Activated T-cell treated with anti-CD3 and anti-CD28 coated beads, Interleukin-2, amount 50 U/mL, for 4 hours (primary cell): ENCODE measurements around the gene DOCK2. TPM values are rescaled to one million over a fixed set of nuclear protein-coding genes. Genes with fewer than 3 reads are reported as not detected.
A peak's percentile ranks its signal among the peaks of the same experiment; 100 is the strongest.

ENCODE experiments used
- ATAC-seq, 2 donors: fragments of 200-7000 bp; cut with Tn5 transposase; one replicate each; pipeline ENCODE4 v1.10.0; 2021
- DNase-seq: peaks from one replicate; pipeline ENCODE4 v3.0.0-alpha.2; 2020
- H3K27me3 Mint-ChIP-seq: one replicate; pipeline ENCODE4 v1.8.0; 2021; ENCODE audit warnings: low read depth, mixed read lengths
- H3K36me3 Mint-ChIP-seq: one replicate; pipeline ENCODE4 v1.8.0; 2022; ENCODE audit warnings: mixed read lengths; ENCODE audit not compliant: insufficient read depth
- H3K4me1 Mint-ChIP-seq: one replicate; pipeline ENCODE4 v1.8.0; 2021; ENCODE audit warnings: low read depth, mixed read lengths
- H3K4me3 Mint-ChIP-seq: one replicate; pipeline ENCODE4 v1.8.0; 2021; ENCODE audit warnings: mild to moderate bottlenecking, moderate library complexity, mixed read lengths
- H3K9me3 Mint-ChIP-seq: one replicate; pipeline ENCODE4 v1.8.0; 2021; ENCODE audit warnings: mixed read lengths
- total RNA-seq, 3 donors: library from RNA; stranded (reverse); gene quantifications; one replicate each; pipeline ENCODE4 v1.2.1, GENCODE V29; 2021

DOCK2 gene
- total RNA-seq, 3 donors from 2014 or later: 128 to 134 (median 132) TPM

DNA sequence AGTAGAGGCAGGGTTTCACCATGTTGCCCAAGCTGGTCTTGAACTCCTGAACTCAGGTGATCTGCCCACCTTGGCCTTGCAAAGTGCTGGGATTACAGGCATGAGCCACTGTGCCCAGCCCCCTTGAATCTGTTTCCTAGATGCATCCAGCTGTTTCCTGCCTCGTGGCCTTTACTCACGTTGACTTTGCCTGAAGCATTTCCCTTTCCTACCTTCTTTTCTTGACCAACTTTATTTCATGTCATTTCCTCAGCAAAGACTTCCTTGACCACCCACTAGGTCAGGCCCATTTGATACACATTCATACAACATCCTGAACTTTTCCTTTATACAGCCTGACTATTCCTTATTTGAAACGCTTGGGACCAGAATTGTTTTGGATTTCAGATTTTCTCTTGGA, 51.0 kb downstream of the DOCK2 start:
- ATAC-seq (no peak), DNase-seq (no peak)
- Mint-ChIP-seq H3K27me3 (no peaks in the 10 kb centered on the region), H3K36me3 (peaks cover 64% of the 10 kb centered on the region), H3K9me3 (no peaks in the 10 kb centered on the region), H3K4me1 (no peaks in the 10 kb centered on the region), H3K4me3 (no peak overlapping the region)

DNA sequence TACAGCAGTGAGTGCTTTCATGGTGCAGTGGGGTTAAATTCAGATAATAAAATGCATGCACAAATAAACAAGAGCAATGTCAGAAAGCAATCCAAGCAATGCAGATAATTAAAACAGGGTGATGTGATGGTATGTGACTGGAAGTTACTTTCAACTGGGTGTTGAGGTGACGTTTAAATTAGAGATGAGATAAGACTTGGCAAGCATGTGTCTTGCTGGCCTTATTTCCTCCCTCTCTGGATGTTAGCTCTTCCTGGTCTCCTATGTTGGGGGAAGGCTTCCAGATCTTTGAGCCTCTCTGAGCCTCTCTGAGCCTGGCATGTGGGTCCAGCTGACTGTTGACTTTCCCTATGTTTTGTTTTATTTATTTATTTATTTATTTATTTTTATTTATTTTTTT, 54.4 kb downstream of the DOCK2 start:
- H3K4me1 Mint-ChIP-seq: no peaks in the 10 kb centered on the region
- DNase-seq: no peak
- ATAC-seq: no peak
- no peaks in the 10 kb centered on the region for H3K27me3 Mint-ChIP-seq
- peaks cover 61% of the 10 kb centered on the region for H3K36me3 Mint-ChIP-seq
- no peak overlapping the region for H3K4me3 Mint-ChIP-seq
- H3K9me3 Mint-ChIP-seq: no peaks in the 10 kb centered on the region

DNA sequence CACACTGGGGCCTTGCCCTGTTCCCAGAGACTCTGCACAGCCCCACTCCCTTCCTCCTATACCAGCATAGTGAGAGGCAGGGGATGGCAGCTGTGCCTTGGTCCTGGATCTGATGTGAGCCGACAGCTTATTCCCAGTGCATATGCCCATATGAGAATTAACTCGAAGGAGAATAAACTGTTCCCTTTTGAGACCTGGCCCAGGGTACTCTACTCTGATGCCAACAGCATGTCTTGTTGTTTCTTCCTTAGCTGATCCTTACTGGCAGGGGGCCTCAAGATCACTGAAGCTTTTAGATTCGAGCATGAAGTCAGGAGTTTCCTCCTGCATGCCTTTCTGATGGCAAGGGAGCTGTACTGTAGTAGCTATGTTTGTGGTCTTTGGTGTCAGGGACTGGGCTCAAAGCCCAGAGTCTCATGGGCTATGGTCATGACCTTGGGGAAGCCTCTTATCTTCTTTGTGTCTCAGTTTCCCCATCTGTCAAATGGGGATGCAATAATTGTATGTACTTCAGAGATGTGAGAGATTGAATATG, 57.1 kb downstream of the DOCK2 start:
- Mint-ChIP-seq H3K4me3 (no peak overlapping the region), H3K27me3 (no peaks in the 10 kb centered on the region), H3K9me3 (no peaks in the 10 kb centered on the region), H3K36me3 (peaks cover 67% of the 10 kb centered on the region), H3K4me1 (no peaks in the 10 kb centered on the region)
- DNase-seq (no peak), ATAC-seq (no peak)

DNA sequence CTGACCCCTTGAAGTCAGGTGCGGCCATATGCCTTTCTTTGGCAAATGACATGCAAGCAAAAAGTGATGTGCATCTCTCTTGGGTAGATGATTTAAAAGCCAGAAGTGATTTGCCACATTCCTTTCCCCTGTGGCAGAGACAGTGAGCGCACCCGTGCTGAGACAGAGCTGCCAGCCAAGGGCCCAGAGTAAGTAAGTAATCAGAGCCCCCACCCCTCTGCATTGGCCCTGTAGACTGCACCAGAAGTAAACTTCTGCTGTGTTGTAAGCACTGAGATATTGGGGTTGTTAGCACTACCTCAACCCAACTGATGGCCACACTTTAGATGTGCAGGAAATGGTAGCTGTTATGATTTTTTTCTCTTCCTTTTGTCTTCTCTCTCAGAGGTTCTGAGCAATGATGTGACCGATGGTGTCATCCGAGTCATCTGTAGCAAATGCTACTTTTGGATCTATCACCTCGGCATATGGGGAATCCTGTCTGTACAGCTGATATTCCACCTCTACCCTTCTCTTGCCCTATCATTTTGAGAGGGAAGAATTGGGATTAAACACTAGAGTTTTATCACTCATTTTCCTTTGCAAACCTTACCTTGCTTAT, 58.0 kb downstream of the DOCK2 start:
- no peak for ATAC-seq
- H3K36me3 Mint-ChIP-seq: peaks cover 66% of the 10 kb centered on the region

DNA sequence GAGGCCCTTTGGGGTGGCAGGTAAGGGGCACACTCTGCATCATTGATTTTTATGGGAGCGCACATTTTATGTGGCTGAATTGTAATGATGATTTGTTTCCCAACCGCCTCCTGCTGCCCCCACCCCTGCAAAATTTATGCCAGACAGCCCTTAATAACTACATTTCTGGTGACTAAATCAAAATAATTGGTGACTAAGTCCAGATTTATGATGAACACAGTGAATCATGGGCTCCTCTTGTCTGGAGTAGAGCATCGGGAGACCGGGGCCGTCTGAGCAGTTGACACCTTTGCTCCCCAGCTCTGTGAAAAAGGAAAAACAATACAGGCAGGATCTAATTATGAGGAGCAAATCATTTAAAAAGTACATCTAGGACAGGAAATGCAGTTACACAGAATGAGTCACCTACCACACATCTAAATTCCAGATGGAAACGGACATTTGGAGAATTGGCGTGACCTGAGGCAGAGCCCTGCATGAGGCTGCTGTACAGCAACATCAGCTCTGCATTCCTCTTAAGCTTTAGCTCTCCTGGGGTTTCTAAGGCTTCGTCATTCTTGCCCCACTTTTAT, 58.9 kb downstream of the DOCK2 start:
- Mint-ChIP-seq H3K36me3 (peaks cover 61% of the 10 kb centered on the region), H3K9me3 (no peaks in the 10 kb centered on the region), H3K4me1 (no peaks in the 10 kb centered on the region), H3K4me3 (no peak overlapping the region), H3K27me3 (no peaks in the 10 kb centered on the region)
- DNase-seq (no peak), ATAC-seq (no peak)

More for the DNA sequence above, 58.0 kb downstream of the DOCK2 start:
- Mint-ChIP-seq H3K9me3 (no peaks in the 10 kb centered on the region), H3K27me3 (no peaks in the 10 kb centered on the region), H3K4me1 (no peaks in the 10 kb centered on the region), H3K4me3 (no peak overlapping the region)
- no peak for DNase-seq

DNA sequence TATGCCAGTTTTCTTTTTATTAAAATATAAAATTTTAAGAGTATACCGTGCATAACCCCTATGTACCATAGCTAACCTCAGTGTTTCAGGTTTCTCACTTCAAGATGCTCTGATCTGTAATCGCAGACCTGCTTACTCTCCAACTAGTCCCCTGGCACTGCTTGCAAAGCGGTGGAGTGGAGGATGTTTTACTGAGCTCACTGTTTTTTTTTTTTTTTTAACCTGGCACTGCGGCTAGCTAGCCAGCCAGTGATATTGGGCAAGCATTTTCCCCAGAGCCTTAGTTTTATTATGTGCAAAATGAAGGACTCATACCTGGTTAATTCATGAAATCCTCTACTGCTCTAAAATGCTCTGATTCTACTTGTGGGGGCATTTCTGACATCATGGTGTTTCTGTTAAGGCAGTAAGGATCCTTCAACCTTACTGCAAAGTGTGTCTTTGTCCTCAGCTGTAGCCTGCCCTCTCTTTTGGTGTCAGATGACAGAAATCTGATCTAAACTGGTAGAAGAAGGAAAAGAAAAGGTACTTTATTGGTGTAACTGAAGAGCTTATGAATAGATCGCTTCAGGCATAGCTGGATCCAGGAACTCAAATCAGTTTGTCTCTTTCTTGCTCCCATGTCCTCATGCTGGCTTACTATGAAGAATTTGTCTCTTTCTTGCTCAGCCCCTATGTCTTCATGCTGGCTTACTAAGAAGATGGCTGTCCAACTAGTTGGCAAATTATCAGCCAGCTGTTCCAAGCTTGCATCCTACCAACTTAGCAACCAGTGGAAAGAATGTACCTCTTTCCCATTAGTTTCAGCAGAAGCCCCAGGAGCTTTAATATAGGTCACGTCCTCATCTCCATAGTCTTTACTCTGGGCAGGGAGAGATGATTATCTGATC, 59.8 kb downstream of the DOCK2 start:
- Mint-ChIP-seq H3K36me3 (peaks cover 64% of the 10 kb centered on the region), H3K4me1 (no peaks in the 10 kb centered on the region), H3K4me3 (no peak overlapping the region), H3K9me3 (no peaks in the 10 kb centered on the region), H3K27me3 (no peaks in the 10 kb centered on the region)
- ATAC-seq (no peak), DNase-seq (no peak)

DNA sequence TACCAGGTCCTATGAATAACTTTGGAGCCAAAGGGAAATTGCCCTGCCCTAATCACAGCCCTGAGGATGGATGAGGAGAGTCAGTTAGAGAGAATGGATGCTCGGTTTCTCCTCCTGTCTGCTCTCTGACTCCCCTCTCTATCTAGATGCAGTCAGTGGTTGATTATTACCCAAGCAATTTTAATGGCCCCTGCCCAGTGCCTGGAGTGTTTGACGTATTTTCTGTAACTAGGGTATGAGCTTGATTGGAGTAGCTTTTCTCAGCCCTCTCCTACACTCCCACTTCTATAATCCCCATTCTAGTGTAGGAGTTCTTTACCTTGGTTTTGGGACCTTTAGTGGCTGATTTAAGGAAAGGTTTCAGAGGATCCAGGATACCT, 60.4 kb downstream of the DOCK2 start:
- H3K36me3 Mint-ChIP-seq: peaks cover 66% of the 10 kb centered on the region
- H3K9me3 Mint-ChIP-seq: no peaks in the 10 kb centered on the region
- H3K4me3 Mint-ChIP-seq: no peak overlapping the region
- DNase-seq (no peak), ATAC-seq (no peak)
- no peaks in the 10 kb centered on the region for H3K27me3 Mint-ChIP-seq
- H3K4me1 Mint-ChIP-seq: no peaks in the 10 kb centered on the region

DNA sequence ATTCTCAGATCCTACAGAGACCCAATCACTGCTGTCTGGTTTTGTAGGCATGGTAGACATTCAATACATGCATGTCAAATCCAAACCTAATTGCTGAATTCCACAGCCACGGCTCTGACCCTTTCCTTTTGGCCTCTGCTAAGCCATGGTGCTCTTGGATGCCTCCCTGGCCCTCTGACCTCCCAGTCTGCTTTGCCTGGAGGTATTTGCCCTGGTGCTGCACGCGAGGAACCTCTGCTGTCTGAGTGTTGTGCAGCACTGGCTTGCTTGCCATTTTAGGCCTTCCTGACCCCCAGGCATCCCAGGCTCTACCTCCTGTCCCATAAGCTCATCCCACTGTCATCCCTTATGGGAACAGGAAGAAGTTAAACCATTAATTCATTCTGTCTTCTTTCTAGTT, 60.9 kb downstream of the DOCK2 start:
- Mint-ChIP-seq H3K9me3 (no peaks in the 10 kb centered on the region), H3K36me3 (peaks cover 66% of the 10 kb centered on the region), H3K4me1 (peaks cover 2% of the 10 kb centered on the region), H3K27me3 (no peaks in the 10 kb centered on the region), H3K4me3 (no peak overlapping the region)
- ATAC-seq (no peak), DNase-seq (no peak)

DNA sequence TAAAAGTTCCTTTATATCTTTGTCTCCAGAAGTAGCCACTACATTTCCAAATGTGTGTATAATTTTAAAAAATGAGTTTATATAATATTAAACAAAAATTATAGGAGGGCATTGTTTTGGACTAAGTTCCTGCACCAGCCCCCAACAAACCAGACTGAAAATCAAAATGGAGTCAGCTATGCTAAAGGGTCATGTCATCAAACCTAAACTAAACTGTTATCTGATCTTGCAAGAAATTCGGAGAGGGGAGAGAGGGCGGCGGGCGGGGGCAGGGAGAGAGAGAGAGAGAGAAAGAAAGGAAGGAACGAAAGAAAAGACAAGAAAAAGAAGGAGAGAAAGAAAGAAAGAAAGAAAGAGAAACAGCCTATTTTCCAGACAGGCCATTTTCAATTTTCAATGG, 63.5 kb downstream of the DOCK2 start:
- ATAC-seq: no peak
- Mint-ChIP-seq H3K36me3 (peaks cover 61% of the 10 kb centered on the region), H3K9me3 (no peaks in the 10 kb centered on the region)

DNA sequence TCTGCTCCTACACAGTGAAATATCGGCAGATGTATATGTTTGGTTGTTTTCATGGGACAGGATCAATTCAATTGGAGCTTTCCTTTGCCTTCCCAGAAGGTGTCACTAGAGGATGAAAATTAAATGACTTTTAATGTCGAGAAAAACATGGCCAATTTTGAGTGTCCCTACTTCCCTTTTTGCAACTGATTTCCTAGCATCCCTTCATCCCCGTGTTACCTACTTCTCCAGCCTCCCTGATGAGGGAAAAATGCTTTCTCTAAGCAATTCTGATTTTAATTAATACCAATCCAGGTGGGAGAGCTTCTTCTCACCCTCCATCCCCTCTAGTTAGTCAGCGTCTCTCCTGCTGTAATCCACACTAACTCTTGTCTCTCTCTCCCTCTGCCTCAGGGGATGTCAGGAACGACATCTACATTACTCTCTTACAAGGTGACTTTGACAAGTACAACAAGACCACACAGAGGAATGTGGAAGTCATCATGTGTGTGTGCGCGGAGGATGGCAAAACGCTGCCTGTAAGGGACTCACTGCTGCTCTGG, 64.9 kb downstream of the DOCK2 start:
- no peak overlapping the region for H3K4me3 Mint-ChIP-seq
- no peaks in the 10 kb centered on the region for H3K9me3 Mint-ChIP-seq
- peaks cover 64% of the 10 kb centered on the region for H3K36me3 Mint-ChIP-seq
- H3K27me3 Mint-ChIP-seq: no peaks in the 10 kb centered on the region
- DNase-seq (no peak), ATAC-seq (no peak)
- H3K4me1 Mint-ChIP-seq: peaks cover 18% of the 10 kb centered on the region

More for the DNA sequence above, 63.5 kb downstream of the DOCK2 start:
- no peaks in the 10 kb centered on the region for H3K27me3 Mint-ChIP-seq
- no peak overlapping the region for H3K4me3 Mint-ChIP-seq
- H3K4me1 Mint-ChIP-seq: peaks cover 12% of the 10 kb centered on the region
- DNase-seq: no peak

DNA sequence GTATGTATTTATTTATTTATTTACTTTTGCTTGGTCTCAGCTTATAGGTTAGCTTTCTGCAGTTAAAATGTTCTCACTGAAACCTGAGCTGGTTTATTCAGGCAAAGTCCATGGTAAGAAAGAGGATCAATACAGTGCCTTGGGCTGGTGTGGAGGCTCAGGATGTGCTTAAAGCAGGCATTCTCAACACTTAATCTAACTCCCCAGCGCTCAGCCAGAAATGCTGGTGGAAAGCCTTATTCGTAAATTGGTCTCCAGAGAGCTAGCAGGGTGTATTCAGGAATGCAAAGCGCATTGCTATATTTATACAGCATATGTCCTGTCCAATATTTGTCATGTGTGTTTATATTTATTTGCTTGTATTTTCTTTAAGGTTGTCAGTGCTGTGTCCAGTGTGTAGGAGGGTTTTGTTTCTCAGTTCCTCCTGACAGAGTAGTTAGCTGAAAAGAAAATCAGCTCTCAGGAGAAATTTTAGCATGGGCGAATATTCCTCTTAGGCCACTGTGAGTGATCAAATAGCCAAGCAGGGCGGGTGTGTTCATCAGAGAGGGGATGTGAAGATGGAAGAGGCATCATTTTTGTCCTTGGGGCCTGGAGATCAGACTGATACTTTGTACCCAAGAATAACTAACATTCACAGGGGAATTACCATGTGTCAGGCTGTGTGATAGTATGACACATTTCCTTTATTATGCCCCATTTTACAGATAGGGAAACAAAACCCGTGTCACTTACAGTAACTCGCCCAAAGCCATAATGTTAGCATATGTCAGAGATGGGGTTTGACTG, 65.8 kb downstream of the DOCK2 start:
- no peaks in the 10 kb centered on the region for H3K27me3 Mint-ChIP-seq

DNA sequence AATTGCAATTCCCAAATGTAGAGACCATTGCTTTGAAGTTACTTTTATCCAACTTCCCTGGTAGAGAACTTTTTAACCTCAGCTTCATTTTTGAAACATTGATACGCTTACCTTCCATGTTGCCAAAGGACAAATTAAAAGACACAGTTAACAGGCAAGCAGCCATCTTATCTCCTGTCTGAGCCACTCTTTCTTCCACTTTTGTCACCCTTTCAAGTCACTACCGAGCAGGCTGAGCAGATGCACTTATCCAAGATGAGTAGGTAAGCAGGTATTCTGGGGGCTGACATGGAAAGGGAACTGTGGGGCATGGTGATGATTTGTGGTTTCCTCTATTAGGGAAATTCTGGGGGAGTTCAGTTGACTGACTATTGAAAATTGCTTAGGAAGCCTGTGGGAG, 66.7 kb downstream of the DOCK2 start:
- DNase-seq: no peak

More for the DNA sequence above, 65.8 kb downstream of the DOCK2 start:
- DNase-seq: no peak
- no peak overlapping the region for H3K4me3 Mint-ChIP-seq
- ATAC-seq: peak; percentile 77 to 83
- peaks cover 67% of the 10 kb centered on the region for H3K36me3 Mint-ChIP-seq
- peaks cover 18% of the 10 kb centered on the region for H3K4me1 Mint-ChIP-seq
- H3K9me3 Mint-ChIP-seq: no peaks in the 10 kb centered on the region

DNA sequence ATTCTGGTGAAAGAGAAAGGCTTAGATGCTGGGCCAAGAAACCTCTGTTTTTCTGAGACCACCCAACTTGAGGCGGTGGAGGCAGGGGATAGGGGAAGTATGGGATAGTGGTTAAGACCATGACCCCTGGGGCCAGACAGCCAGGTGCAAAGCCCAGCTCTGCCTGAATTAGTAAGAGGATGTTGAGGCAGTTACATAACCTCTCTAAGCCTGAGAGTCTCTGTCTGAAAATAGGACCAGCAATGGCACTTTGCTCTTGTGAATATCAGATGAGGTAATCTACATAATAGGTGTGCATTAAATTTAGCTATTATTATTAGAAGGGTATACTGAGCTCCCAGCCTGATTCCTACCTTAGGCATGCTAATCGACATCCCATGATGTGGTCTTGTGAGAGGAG, 68.2 kb downstream of the DOCK2 start:
- Mint-ChIP-seq H3K4me3 (no peak overlapping the region), H3K9me3 (no peaks in the 10 kb centered on the region), H3K27me3 (no peaks in the 10 kb centered on the region), H3K36me3 (peaks cover 53% of the 10 kb centered on the region), H3K4me1 (peaks cover 18% of the 10 kb centered on the region)
- ATAC-seq: no peak
- no peak for DNase-seq

More for the DNA sequence above, 66.7 kb downstream of the DOCK2 start:
- ATAC-seq: no peak
- peaks cover 18% of the 10 kb centered on the region for H3K4me1 Mint-ChIP-seq
- no peaks in the 10 kb centered on the region for H3K27me3 Mint-ChIP-seq
- H3K9me3 Mint-ChIP-seq: no peaks in the 10 kb centered on the region
- H3K36me3 Mint-ChIP-seq: peaks cover 60% of the 10 kb centered on the region
- H3K4me3 Mint-ChIP-seq: no peak overlapping the region

DNA sequence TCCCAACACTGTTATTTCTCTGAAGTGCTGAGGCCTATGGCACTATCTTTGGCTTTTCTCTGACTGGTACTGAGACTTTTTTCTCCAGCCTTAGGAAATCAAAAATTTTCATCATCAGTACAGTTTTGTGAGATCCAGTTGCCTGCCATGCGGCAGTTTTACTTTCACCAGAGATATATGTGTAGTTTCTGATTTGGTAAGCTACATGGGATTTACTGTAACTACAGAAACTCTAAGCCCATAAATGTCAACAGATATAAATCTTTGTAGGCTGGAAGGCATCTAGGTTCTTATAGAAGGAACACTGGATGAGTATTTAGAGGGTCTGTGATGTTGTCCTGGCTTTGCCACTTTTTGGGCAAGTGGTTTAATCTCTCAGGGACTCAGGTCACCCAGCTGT, 69.0 kb downstream of the DOCK2 start:
- no peak overlapping the region for H3K4me3 Mint-ChIP-seq
- peaks cover 18% of the 10 kb centered on the region for H3K4me1 Mint-ChIP-seq
- DNase-seq: no peak
- no peaks in the 10 kb centered on the region for H3K9me3 Mint-ChIP-seq
- peaks cover 54% of the 10 kb centered on the region for H3K36me3 Mint-ChIP-seq
- H3K27me3 Mint-ChIP-seq: no peaks in the 10 kb centered on the region
- peak in 1 of 2 donors; percentile 9 for ATAC-seq
